ENCODE data around the gene CATSPER1. TPM values are rescaled to one million over a fixed set of nuclear protein-coding genes. Genes with fewer than 3 reads are reported as not detected.
A peak's percentile ranks its signal among the peaks of the same experiment; 100 is the strongest.

Gene CATSPER1
- polyA plus RNA-seq, 2 of the 4 experiments (the other 2 are of a cell fraction), result 0.46 to 0.97 TPM

DNA sequence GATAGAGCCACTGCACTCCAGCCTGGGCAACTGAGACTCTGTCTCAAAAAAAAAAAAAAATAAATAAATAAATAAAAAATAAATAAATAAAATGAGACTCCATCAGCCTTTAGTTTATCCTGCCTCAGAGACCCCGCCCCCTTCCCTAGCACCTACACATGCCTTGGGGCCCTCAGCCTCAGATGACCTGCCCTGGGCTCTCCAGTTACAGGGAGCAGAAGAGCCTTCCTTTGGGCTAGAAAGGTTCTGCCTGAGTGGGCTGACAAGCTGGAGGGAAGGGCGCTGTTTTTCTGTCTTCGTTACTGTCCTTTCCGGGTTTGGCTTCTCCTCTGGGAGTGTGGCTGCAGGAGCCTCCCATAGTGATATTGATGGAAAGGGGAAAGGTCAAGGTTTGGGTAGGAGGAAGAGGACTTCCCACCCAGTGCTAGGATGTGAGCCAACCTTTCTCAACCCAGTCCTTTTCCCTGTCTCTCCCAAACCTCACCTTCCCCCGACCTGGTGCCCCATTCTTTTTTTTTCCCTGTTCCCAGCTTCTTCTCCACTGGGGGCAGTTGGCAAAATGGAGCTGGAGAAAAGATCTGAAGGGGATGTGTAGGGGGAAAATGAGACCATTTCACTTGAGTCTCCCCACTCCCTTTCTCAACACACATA is 24.4 kb upstream of the CATSPER1 start:
- Histone ChIP-seq H3K4me1 (peaks cover 21% of the 10 kb centered on the region), H3K9me3 (no peaks in the 10 kb centered on the region), H3K4me3 (no peak overlapping the region), H3K4me2 (peak overlapping the region; percentile 90), H3K27ac (peak overlapping the region; percentile 88 to 90)
- FAIRE-seq, result no peak
- WGBS (ENCODE audit: missing lambda C conversion rate), result 91% methylated on average over 5 of the region's 5 CpGs
- no peak for ATAC-seq
- ChIA-PET POLR2A (interaction anchor here (0.7 to 0.9 kb wide), 2 partner anchors 339 to 1005 kb away, joined by 4 to 5 read pairs; no protein-coding TSS in a partner anchor), CTCF (interaction anchor here (0.6 to 12.6 kb wide), 8 partner anchors 8 to 339 kb away, joined by 3 to 233 read pairs (median 4); partner anchors contain the start of genes KAT5 and PACS1)
- peak in 1 of 2 experiments; percentile 38 for DNase-seq (ENCODE audit: low read depth in 1 of 2, low spot score in 1 of 2)
- TF ChIP-seq TP53 (CRISPR knock-in tag; IDR thresholded peaks at IDR 0.05) (no peak), TFCP2L1 (CRISPR knock-in tag; IDR thresholded peaks at IDR 0.05) (no peak), HES2 (IDR thresholded peaks at IDR 0.05) (no peak), EHF (CRISPR knock-in tag; IDR thresholded peaks at IDR 0.05) (no peak), ZNF302 (CRISPR knock-in tag; IDR thresholded peaks at IDR 0.05) (no peak), ESRRA (IDR thresholded peaks at IDR 0.05; ENCODE audit: borderline replicate concordance, low read length) (no peak), SREBF2 (IDR thresholded peaks at IDR 0.05) (no peak), EP300 (IDR thresholded peaks at IDR 0.05) (no peak), HOXA7 (CRISPR knock-in tag; IDR thresholded peaks at IDR 0.05) (no peak), CHD4 (IDR thresholded peaks at IDR 0.05; ENCODE audit: borderline replicate concordance) (no peak), CEBPB (IDR thresholded peaks at IDR 0.05) (no peak), FOSL2 (IDR thresholded peaks at IDR 0.05) (no peak), FOSL2 (CRISPR knock-in tag; IDR thresholded peaks at IDR 0.05) (no peak), E2F6 (IDR thresholded peaks at IDR 0.05; ENCODE audit: borderline replicate concordance, low read depth) (no peak), RAD21 (conservative IDR thresholded peaks at IDR 0.05 in 1 of 2, IDR thresholded peaks at IDR 0.05 in 1 of 2) (no peak), RARB (CRISPR knock-in tag; IDR thresholded peaks at IDR 0.05) (no peak), FOSB (CRISPR knock-in tag; IDR thresholded peaks at IDR 0.05) (no peak)
- TF ChIP-seq, protein P1, sequence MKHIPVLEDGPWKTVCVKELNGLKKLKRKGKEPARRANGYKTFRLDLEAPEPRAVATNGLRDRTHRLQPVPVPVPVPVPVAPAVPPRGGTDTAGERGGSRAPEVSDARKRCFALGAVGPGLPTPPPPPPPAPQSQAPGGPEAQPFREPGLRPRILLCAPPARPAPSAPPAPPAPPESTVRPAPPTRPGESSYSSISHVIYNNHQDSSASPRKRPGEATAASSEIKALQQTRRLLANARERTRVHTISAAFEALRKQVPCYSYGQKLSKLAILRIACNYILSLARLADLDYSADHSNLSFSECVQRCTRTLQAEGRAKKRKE (CRISPR knock-in tag; IDR thresholded peaks at IDR 0.05; ENCODE audit: low read depth), result no peak

GRCh38 chr11:66048547-66049323 is 22.5 kb upstream of the CATSPER1 start, which contains the start of gene GAL3ST3:
Gene GAL3ST3, minus strand, starts transcription at chr11:66049161. Its CDS starts 3,746 bp downstream, at chr11:66045415.
- Histone ChIP-seq H3K4me2 (no peak within 1 kb of the TSS), H3K4me1 (peaks cover 26% of the 10 kb centered on the region), H3K27ac (no peak within 1 kb of the TSS), H3K4me3 (no peak within 1 kb of the TSS), H3K9me3 (no peaks in the 10 kb centered on the region)
- ATAC-seq, result no peak
- WGBS (ENCODE audit: missing lambda C conversion rate), result 89% methylated on average over 17 of the region's 39 CpGs
- ChIA-PET CTCF (interaction anchor here (1.3 to 15.8 kb wide), 7 partner anchors 14 to 27 kb away, joined by 3 to 233 read pairs (median 48); partner anchors contain the start of genes CATSPER1 and PACS1), POLR2A (interaction anchor here (0.6 kb wide), 1 partner anchor 29 kb away, joined by 5 read pairs; no protein-coding TSS in a partner anchor)
- no peak for FAIRE-seq
- no peak for DNase-seq (ENCODE audit: low read depth in 1 of 2, low spot score in 1 of 2)
- TF ChIP-seq, protein P2, sequence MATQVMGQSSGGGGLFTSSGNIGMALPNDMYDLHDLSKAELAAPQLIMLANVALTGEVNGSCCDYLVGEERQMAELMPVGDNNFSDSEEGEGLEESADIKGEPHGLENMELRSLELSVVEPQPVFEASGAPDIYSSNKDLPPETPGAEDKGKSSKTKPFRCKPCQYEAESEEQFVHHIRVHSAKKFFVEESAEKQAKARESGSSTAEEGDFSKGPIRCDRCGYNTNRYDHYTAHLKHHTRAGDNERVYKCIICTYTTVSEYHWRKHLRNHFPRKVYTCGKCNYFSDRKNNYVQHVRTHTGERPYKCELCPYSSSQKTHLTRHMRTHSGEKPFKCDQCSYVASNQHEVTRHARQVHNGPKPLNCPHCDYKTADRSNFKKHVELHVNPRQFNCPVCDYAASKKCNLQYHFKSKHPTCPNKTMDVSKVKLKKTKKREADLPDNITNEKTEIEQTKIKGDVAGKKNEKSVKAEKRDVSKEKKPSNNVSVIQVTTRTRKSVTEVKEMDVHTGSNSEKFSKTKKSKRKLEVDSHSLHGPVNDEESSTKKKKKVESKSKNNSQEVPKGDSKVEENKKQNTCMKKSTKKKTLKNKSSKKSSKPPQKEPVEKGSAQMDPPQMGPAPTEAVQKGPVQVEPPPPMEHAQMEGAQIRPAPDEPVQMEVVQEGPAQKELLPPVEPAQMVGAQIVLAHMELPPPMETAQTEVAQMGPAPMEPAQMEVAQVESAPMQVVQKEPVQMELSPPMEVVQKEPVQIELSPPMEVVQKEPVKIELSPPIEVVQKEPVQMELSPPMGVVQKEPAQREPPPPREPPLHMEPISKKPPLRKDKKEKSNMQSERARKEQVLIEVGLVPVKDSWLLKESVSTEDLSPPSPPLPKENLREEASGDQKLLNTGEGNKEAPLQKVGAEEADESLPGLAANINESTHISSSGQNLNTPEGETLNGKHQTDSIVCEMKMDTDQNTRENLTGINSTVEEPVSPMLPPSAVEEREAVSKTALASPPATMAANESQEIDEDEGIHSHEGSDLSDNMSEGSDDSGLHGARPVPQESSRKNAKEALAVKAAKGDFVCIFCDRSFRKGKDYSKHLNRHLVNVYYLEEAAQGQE (IDR thresholded peaks at IDR 0.05), result no peak
- TF ChIP-seq FOSB (CRISPR knock-in tag; IDR thresholded peaks at IDR 0.05), result no peak
- TF ChIP-seq, protein P3, sequence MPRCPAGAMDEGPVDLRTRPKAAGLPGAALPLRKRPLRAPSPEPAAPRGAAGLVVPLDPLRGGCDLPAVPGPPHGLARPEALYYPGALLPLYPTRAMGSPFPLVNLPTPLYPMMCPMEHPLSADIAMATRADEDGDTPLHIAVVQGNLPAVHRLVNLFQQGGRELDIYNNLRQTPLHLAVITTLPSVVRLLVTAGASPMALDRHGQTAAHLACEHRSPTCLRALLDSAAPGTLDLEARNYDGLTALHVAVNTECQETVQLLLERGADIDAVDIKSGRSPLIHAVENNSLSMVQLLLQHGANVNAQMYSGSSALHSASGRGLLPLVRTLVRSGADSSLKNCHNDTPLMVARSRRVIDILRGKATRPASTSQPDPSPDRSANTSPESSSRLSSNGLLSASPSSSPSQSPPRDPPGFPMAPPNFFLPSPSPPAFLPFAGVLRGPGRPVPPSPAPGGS (IDR thresholded peaks at IDR 0.05), result no peak
- no peak for TF ChIP-seq KDM1A (IDR thresholded peaks at IDR 0.05; ENCODE audit: low read depth)
- no peak for TF ChIP-seq POLR2A (IDR thresholded peaks at IDR 0.05; ENCODE audit: low read length)
- TF ChIP-seq, protein P4, sequence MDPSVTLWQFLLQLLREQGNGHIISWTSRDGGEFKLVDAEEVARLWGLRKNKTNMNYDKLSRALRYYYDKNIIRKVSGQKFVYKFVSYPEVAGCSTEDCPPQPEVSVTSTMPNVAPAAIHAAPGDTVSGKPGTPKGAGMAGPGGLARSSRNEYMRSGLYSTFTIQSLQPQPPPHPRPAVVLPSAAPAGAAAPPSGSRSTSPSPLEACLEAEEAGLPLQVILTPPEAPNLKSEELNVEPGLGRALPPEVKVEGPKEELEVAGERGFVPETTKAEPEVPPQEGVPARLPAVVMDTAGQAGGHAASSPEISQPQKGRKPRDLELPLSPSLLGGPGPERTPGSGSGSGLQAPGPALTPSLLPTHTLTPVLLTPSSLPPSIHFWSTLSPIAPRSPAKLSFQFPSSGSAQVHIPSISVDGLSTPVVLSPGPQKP (IDR thresholded peaks at IDR 0.05; ENCODE audit: low read depth, low read length), result no peak
- TF ChIP-seq, protein P1 (CRISPR knock-in tag; IDR thresholded peaks at IDR 0.05; ENCODE audit: low read depth), result no peak
- TF ChIP-seq ZFP36 (IDR thresholded peaks at IDR 0.05; ENCODE audit: borderline replicate concordance, partially characterized antibody), result no peak
- no peak for TF ChIP-seq HEYL (CRISPR knock-in tag; IDR thresholded peaks at IDR 0.05)
- TF ChIP-seq MYC (IDR thresholded peaks at IDR 0.05; ENCODE audit: borderline replicate concordance, low read length), result no peak
- TF ChIP-seq HDAC2 (IDR thresholded peaks at IDR 0.05), result no peak
